Left ventricle myocardium inferior (tissue), 1 donor: ENCODE results near the gene IL18. TPM values are rescaled to one million over a fixed set of nuclear protein-coding genes. Genes with fewer than 3 reads are reported as not detected.
"Not testable (repeated sequence)": the region's sequence is repeated elsewhere in the genome, so short reads cannot be mapped to it uniquely, and the experiment has no call there.

Experiments
- DNase-seq: peaks from one replicate; pipeline ENCODE4 v3.0.0-alpha.2; 2020
- H3K27ac ChIP-seq: fragments of 200-600 bp; replicated peaks from 2 replicates; pipeline ENCODE4 v1.8.0; 2021
- H3K27me3 ChIP-seq: fragments of 200-600 bp; 2 replicates; pipeline ENCODE4 v1.8.0; 2021; ENCODE audit warnings: low read depth
- H3K36me3 ChIP-seq: fragments of 200-600 bp; 2 replicates; pipeline ENCODE4 v1.8.0; 2021
- H3K4me1 ChIP-seq: fragments of 200-600 bp; 2 replicates; pipeline ENCODE4 v1.8.0; 2021
- H3K4me3 ChIP-seq: fragments of 200-600 bp; 2 replicates; pipeline ENCODE4 v1.8.0; 2021; ENCODE audit warnings: mild to moderate bottlenecking, moderate library complexity
- H3K9me3 ChIP-seq: fragments of 200-600 bp; replicated peaks from 2 replicates; pipeline ENCODE4 v1.8.0; 2021
- intact Hi-C: fragments of 100-400 bp; cut with micrococcal nuclease; formaldehyde crosslinking; loops from one replicate; pipeline ENCODE4 v1.11.0; 2022
- total RNA-seq: library from RNA; stranded (reverse); fragmentation: NEBNext Ultra II Directional; extraction: Animal tissue kit (Norgen Biotek cat#: 25700); gene quantifications from one replicate; pipeline ENCODE4 v1.2.1, GENCODE V29; 2021
- TF ChIP-seq, protein P1 (sequence below): fragments of 200-600 bp; IDR thresholded peaks from 2 replicates; pipeline ENCODE4 v1.8.0; 2021; ENCODE audit warnings: antibody characterized with exemption, mild to moderate bottlenecking, borderline replicate concordance
- donor health status: DM: no; HTN: yes; CAD: no; lungs with severe emphysema.

IL18 gene
- total RNA-seq, 1 donor from 2014 or later: 1.6 TPM

DNA sequence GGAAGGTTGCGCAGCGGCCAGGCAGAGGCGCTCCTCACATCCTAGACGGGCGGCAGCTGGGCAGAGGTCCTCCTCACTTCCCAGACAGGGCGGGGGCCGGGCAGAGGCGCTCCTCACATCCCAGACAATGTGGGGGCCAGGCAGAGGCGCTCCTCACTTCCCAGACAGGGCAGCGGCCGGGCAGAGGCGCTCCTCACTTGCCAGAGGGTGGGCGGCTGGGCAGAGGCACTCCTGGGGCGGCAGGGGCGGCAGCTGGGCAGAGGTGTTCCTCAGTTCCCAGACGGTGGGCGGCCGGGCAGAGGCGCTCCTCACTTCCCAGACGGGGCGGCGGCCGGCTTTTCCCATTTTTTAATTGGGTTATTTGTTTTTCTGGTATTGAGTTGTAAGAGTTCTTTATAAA, 42.2 kb upstream of the IL18 start:
- TF ChIP-seq, protein P1, sequence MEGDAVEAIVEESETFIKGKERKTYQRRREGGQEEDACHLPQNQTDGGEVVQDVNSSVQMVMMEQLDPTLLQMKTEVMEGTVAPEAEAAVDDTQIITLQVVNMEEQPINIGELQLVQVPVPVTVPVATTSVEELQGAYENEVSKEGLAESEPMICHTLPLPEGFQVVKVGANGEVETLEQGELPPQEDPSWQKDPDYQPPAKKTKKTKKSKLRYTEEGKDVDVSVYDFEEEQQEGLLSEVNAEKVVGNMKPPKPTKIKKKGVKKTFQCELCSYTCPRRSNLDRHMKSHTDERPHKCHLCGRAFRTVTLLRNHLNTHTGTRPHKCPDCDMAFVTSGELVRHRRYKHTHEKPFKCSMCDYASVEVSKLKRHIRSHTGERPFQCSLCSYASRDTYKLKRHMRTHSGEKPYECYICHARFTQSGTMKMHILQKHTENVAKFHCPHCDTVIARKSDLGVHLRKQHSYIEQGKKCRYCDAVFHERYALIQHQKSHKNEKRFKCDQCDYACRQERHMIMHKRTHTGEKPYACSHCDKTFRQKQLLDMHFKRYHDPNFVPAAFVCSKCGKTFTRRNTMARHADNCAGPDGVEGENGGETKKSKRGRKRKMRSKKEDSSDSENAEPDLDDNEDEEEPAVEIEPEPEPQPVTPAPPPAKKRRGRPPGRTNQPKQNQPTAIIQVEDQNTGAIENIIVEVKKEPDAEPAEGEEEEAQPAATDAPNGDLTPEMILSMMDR: no peak
- no peaks in the 10 kb centered on the region for H3K27me3 ChIP-seq
- intact Hi-C loops: no loop called here
- DNase-seq: no peak
- no peaks in the 10 kb centered on the region for H3K9me3 ChIP-seq
- peaks cover 32% of the 10 kb centered on the region for H3K36me3 ChIP-seq
- H3K4me3 ChIP-seq: no peak overlapping the region
- H3K4me1 ChIP-seq: no peaks in the 10 kb centered on the region
- no peak overlapping the region for H3K27ac ChIP-seq

- no peak overlapping the region for H3K27ac ChIP-seq
- DNase-seq: no peak
- H3K4me1 ChIP-seq: no peaks in the 10 kb centered on the region
- no peaks in the 10 kb centered on the region for H3K27me3 ChIP-seq
- intact Hi-C loops: no loop called here
- TF ChIP-seq, protein P1: no peak
- H3K9me3 ChIP-seq: no peaks in the 10 kb centered on the region
- H3K36me3 ChIP-seq: peaks cover 47% of the 10 kb centered on the region
- no peak overlapping the region for H3K4me3 ChIP-seq
These were observed 36.4 kb upstream of the IL18 start for GRCh38 chr11:112200252-112200651.

DNA sequence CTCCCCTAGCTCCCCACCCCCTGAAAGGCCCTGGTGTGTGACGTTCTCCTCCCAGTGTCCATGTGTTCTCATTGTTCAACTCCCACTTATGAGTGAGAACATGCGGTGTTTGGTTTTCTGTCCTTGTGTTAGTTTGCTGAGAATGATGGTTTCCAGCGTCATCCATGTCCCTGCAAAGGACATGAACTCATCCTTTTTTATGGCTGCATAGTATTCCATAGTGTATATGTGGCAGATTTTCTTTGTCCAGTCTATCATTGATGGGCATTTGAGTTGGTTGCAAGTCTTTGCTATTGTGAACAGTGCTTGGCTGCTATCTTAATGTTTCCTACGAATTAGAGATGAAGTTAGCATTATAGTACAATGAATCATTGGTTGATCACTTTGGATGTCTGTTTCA, 35.2 kb upstream of the IL18 start:
- intact Hi-C loops, H3K27ac ChIP-seq, H3K4me3 ChIP-seq, DNase-seq, H3K27me3 ChIP-seq, H3K4me1 ChIP-seq, H3K9me3 ChIP-seq: not testable (repeated sequence)
- peaks cover 44% of the 10 kb centered on the region for H3K36me3 ChIP-seq

DNA sequence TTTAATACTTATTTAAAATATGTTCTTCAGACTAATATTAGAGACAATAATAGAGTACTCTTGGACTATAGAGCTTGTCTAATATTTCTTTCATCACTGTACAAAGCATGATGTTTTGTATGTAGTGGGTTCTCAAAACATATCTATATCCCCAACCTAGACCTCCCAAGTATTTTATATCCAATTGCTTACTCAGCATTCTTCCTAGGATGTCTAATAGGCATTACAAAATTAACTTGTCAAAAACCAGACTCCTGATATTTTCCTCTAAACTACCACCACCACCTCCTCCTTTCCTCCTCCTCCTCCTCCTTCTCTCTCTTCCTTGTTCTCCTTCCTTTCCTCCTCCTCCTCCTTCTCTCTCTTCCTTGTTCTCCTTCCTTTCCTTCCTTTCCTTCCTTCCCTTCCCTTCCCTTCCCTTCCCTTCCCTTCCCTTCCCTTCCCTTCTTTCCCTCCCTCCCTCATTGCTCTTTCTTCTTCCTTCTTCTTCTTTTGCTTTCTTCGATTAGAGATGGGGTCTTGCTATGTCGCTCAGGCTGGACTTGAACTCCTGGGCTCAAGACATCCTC, 32.7 kb upstream of the IL18 start:
- Histone ChIP-seq H3K27ac (no peak overlapping the region), H3K9me3 (no peaks in the 10 kb centered on the region), H3K4me1 (no peaks in the 10 kb centered on the region), H3K27me3 (no peaks in the 10 kb centered on the region), H3K4me3 (no peak overlapping the region), H3K36me3 (peaks cover 43% of the 10 kb centered on the region)
- TF ChIP-seq, protein P1: no peak
- intact Hi-C loops: no loop called here
- no peak for DNase-seq

DNA sequence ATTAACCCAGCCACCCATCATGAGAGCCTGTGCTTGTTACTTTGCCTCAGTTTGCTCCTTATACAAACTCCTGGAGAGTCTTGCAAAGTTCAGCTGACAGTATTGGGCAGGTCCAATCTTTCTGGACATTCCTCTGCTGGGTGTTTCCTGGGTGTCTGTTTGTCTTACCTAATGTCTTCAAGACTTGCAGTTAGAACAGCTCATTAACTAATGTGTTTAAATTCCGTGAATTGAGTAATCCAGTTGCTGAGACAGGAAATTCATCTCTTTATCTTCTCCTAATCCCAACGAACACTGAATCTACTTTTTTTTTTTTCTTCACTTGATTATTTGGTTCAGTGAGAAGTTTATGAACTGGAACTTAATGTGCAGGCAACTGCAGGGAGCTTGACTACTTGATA, 32.1 kb upstream of the IL18 start:
- DNase-seq: no peak
- no peak overlapping the region for H3K27ac ChIP-seq
- no peaks in the 10 kb centered on the region for H3K4me1 ChIP-seq
- intact Hi-C loops: no loop called here
- no peaks in the 10 kb centered on the region for H3K27me3 ChIP-seq
- peaks cover 43% of the 10 kb centered on the region for H3K36me3 ChIP-seq
- no peaks in the 10 kb centered on the region for H3K9me3 ChIP-seq
- no peak overlapping the region for H3K4me3 ChIP-seq
- TF ChIP-seq, protein P1: no peak

- H3K27me3 ChIP-seq, H3K4me3 ChIP-seq, intact Hi-C loops, DNase-seq, H3K9me3 ChIP-seq, H3K4me1 ChIP-seq, H3K27ac ChIP-seq: not testable (repeated sequence)
- H3K36me3 ChIP-seq: peaks cover 37% of the 10 kb centered on the region
These were observed 31.2 kb upstream of the IL18 start for GRCh38 chr11:112195113-112195512.
